ENCODE measurements around the gene ISOC2. TPM values are rescaled to one million over a fixed set of nuclear protein-coding genes. Genes with fewer than 3 reads are reported as not detected.
"Not testable (repeated sequence)": the region's sequence is repeated elsewhere in the genome, so short reads cannot be mapped to it uniquely, and the experiment has no call there.

ISOC2 gene, protein sequence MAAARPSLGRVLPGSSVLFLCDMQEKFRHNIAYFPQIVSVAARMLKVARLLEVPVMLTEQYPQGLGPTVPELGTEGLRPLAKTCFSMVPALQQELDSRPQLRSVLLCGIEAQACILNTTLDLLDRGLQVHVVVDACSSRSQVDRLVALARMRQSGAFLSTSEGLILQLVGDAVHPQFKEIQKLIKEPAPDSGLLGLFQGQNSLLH
- 10 to 100 TPM; 21.5 to 53.9 (median 25.7) TPM for polyA plus RNA-seq (ENCODE audit: insufficient read depth in 1 of 5, insufficient read length in 5 of 5, low replicate concordance in 1 of 5)
- long read RNA-seq, donor 1, transcript ISOC2-202 (6 exons, 998 nt): major isoform, 19 of 31 reads
- long read RNA-seq, donor 1, partial matches to known transcripts: 6 of 31 reads
- long read RNA-seq, donor 1, other reads (novel, unspliced or antisense): 0 of 31 reads
- long read RNA-seq, donor 2, transcript ISOC2-202 (6 exons, 998 nt): major isoform, 12 of 23 reads
- long read RNA-seq, donor 2, partial matches to known transcripts: 7 of 23 reads
- long read RNA-seq, donor 2, other reads (novel, unspliced or antisense): 0 of 23 reads
- long read RNA-seq, donor 3, transcript ISOC2-202 (6 exons, 998 nt): major isoform, 24 of 26 reads
- long read RNA-seq, donor 3, partial matches to known transcripts: 0 of 26 reads
- long read RNA-seq, donor 3, other reads (novel, unspliced or antisense): 0 of 26 reads
- long read RNA-seq, donor 4, transcript ISOC2-202 (6 exons, 998 nt): major isoform, 11 of 13 reads
- long read RNA-seq, donor 4, partial matches to known transcripts: 0 of 13 reads
- long read RNA-seq, donor 4, other reads (novel, unspliced or antisense): 0 of 13 reads
- long read RNA-seq, donor 5, transcript ISOC2-202 (6 exons, 998 nt): major isoform, 26 of 33 reads
- long read RNA-seq, donor 5, partial matches to known transcripts: 0 of 33 reads
- long read RNA-seq, donor 5, other reads (novel, unspliced or antisense): 0 of 33 reads
- long read RNA-seq, donor 6, transcript ISOC2-202 (6 exons, 998 nt): major isoform, 27 of 50 reads
- long read RNA-seq, donor 6, transcript ISOC2-203 (5 exons, 1,566 nt): minor isoform, 6 of 50 reads
- long read RNA-seq, donor 6, partial matches to known transcripts: 9 of 50 reads
- long read RNA-seq, donor 6, other reads (novel, unspliced or antisense): 0 of 50 reads
- long read RNA-seq, donor 7, transcript ISOC2-201 (6 exons, 1,122 nt): minor isoform, 6 of 63 reads
- long read RNA-seq, donor 7, transcript ISOC2-202 (6 exons, 998 nt): major isoform, 30 of 63 reads
- long read RNA-seq, donor 7, partial matches to known transcripts: 24 of 63 reads
- long read RNA-seq, donor 7, other reads (novel, unspliced or antisense): 0 of 63 reads
- long read RNA-seq, donor 8, transcript ISOC2-202 (6 exons, 998 nt): major isoform, 15 of 19 reads
- long read RNA-seq, donor 8, partial matches to known transcripts: 0 of 19 reads
- long read RNA-seq, donor 8, other reads (novel, unspliced or antisense): 0 of 19 reads

DNA sequence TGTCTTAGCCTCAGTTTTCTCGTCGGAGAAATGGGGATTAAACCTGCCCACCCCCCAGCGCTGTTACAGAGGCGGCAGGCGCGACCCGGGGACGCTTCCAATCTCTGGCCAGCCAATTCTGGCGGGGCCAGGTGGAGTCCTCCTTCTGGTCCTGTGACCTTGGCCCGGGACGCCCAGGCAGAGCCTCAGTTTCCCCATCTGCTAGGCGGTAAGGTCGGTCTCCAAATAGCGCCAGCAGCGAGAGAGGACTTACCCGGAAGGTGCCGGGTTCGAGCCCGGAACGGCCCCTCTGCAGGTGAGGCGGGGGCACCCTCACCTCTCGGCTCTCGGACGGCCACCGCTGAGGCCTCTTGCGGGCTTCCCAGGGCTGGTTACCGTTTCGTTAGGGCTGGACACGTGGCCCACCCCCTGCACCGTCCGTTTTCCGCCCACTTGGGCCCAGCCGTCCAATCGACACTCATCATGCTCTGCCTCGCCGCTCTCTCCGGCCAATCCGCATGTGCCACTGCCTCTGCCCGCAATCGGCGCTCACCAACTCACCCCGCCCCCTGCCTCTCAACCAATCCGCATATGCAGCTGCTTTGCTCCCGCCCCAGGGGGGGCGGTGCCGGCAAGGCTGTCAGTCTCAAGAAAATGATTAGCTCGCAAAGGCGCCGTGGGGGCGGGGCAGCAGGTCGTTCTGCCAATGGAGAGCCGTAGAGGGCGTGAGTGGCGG, at the start of gene ISOC2:
TSS of gene ISOC2 (minus strand) at position 384 of the 715 bp plus-strand sequence. CDS start 5,156 bp downstream, outside the sequence.
- DNase-seq: peak; percentile 100

DNA sequence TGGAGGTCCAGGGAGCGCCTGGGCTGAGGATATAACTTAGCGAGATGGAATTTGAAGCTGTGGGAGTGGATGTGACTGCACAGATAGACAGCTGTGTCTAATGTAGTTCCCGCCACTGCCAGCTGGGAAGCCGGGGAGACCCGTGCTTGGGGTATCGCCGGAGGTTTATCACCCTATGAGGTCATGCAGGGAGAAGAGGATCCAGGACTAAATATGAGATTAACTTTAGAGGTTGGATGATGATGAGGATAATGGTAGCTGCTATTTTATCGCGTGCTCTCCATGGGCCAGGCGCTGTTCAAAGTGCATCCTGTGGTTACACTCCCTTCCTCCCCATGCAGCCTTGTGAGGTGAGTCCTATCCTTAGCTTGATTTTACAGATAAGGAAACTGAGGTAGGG, 46.7 kb upstream of the ISOC2 start:
- DNase-seq: no peak

DNA sequence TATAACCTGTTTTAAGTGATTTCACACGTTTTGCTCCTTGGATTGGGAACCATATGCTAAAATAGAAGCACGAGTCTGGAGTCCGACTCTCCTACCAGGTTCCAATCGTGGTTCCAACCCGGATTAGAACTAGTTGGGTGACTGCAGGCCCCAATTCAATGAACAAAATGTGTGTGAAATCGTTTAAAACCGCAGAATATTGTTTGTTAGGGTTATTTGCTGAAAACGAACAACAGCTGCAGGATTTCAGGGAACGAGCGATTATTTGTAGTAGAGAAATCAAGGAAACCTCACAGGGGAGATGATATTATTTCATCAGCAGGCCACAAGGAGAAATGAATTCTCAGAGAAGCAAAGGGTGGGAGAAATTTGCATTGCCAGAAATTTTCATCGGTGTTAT, 43.5 kb upstream of the ISOC2 start:
- no peak for DNase-seq

DNA sequence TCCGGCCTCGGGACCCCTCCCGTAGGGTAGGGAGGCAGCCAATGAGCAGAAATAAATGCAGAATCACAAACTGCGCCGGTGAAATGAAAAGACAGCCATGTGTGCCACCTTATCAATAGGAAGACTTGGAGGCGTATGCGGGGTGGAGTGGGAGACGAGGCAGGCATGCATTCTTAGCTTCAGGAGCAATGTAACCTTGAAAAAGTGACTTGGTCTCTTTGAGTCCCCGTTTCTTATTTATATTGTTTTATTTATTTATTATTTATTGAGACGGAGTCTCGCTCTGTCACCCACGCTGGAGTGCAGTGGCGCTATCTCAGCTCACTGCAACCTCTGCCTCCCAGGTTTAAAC, 42.8 kb upstream of the ISOC2 start:
- no peak for DNase-seq

DNA sequence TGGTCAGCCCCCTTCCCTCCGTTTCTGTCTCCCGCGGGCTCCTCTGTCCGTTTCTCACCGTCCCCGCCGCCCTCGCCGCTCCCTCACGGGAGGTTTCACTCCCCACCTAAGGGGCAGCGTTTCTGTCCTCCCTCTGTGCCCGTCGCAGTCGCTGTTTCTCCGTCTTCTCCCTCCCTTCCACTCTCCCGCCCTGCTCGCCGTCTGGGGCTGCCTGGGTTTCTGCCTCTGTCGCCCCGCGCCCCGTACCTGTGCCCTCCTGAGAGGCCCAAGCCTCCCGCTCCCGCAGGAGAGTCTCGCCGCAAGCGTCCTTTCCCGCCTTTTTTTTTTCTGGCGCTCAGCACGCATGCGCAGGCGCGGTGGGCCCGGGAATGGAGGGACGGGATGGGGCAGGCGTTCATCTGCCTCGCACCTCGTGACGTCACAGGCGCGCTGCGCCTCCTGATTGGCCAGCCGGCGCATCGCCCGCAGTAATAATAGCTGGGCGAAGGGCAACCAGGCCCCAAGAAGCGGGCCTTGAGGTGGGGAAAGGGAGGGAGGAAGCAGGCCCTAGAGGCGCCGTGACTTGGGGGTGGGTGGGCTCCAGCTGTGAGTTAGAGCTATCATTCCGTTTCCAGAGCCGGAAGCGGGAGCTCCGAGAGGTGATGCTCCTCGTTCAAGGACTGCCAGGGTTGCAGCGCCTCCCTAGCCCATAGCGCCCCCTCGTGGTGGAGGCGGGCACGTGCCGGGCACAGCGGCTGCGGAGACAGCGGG, 42.2 kb upstream of the ISOC2 start:
- peak; percentile 91 to 92 for DNase-seq

DNA sequence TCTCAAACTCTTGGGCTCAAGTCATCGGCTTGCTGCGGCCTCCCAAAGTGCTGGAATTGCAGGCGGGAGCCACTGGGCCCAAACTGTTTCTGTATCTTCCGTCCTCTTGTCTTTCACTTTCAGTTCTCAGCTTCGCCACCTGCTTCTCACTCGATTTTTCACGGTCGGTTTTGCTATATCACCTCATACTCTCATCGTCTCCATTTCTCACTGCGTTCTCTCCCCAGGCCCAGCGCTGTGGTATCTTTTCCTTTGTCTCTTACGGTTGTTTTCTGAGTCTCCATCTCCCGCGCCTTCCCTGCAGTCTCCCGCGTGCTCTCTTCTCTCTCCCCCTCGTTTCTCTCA, 41.7 kb upstream of the ISOC2 start:
- no peak for DNase-seq

DNA sequence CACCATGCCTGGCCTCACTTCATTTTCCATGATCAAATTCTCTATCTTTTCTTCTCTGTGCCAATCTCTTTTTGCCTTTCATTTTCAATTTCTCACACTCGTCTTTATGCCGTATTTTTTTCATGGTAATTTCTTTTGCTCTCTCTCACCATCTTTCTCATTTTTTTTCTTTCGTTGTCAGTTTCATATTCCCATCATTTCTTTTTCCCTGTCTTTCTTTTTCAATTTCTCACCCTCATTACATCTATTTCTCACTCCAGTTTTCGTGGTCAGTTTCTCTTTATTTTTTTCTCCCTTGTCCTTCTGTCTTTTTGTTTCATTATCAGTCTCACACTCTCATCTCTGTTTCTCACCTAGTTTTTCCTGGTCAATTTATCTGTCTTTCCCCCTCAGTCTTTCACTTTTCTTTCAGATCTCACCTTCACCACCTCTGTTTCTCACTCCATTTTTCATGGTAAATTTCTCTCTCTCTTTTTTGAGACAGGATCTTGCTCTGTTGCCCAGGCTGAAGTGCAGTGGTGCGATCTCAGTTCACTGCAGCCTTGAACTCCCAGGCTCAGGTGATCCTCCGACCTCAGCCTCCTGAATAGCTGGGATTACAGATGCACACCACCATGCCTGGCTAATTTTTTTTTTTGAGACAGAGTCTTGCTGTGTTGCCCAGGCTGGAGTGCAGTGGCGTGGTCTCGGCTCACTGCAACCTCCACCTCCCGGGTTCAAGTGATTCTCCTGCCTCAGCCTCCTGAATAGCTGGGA, 40.9 kb upstream of the ISOC2 start:
- no peak for DNase-seq

DNA sequence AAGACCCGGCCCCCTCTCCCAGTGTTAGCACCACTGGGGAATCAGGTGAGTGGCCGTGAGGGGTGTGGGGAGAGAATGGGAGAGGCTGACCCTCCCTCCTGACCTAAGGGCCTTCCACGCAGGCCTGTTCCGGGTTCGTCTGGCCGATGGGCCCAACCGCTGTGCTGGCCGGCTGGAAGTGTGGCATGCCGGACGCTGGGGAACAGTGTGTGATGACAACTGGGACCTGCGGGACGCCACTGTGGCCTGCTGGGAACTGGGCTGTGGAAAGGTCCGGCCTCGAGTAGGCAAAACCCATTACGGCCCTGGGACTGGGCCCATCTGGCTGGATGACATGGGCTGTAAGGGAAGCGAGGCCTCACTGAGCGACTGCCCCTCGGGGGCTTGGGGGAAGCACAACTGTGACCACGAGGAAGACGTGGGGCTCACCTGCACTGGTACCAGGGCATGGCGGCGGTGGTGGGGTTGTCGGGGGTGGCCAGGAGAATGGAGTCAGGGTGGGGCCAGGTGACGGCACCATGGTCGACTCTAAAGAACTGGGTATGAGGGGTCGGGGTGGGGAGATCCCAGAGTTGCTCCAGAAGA, 39.0 kb upstream of the ISOC2 start:
- DNase-seq: no peak

DNA sequence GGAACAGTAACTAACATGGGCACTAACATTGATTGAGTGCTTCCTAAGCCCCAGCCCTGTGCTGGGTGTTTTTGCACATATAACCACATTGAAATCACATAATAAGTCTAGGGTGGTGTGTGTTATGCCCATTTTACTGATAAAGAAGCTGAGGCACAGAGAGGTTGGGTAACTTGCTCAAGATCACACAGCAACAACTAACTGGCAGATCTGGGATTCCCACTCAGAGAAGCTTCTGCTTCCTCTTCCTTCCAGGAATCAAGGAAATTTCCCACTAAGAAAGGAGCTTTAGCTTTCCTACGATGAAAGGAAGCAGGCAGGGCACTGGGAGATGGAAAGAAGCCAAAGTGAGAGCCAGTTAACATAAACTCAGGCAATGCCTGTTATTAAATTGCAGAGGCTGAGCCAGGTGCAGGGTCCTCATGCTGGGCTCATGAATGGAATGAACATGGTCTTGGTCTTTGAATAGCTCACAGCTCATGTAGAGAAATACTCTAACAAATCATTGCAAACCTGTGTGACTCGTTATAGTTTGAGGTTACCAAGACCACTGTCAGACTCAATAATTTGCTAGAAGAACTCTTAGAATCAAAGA, 36.9 kb upstream of the ISOC2 start:
- DNase-seq: no peak

DNA sequence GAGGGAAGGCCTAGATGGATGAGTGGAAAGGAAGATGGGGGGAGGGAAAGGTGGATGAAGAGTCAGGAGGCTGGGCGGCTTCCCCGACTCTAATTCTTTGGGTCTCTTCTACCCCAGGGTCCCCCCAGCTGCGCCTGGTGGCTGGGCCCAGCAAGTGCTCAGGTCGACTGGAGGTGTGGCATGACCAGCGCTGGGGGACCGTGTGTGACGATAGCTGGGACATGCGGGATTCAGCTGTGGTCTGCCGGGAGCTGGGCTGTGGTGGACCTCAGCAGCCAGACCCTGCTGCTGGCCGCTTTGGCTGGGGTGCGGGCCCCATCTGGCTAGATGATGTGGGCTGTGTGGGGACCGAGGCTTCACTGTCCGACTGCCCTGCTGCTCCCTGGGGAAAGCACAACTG, 36.3 kb upstream of the ISOC2 start:
- no peak for DNase-seq

DNA sequence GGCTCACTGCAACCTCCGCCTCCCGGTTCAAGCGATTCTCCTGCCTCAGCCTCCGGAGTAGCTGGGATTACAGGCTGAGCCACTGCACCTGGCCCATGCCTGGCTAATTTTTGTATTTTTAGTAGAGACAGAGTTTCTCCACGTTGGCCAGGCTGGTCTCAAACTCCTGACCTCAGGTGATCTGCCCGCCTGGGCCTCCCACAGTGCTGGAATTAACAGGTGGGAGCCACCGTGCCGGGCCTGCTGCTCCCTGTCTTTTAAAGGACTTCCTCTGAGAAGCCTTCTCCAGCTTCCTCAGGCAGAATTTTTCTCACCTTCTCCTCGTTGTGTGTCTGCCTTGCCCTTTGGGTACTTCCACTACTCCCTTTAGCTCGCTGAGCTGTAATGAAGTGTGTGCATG, 35.4 kb upstream of the ISOC2 start:
- DNase-seq: not testable (repeated sequence)

DNA sequence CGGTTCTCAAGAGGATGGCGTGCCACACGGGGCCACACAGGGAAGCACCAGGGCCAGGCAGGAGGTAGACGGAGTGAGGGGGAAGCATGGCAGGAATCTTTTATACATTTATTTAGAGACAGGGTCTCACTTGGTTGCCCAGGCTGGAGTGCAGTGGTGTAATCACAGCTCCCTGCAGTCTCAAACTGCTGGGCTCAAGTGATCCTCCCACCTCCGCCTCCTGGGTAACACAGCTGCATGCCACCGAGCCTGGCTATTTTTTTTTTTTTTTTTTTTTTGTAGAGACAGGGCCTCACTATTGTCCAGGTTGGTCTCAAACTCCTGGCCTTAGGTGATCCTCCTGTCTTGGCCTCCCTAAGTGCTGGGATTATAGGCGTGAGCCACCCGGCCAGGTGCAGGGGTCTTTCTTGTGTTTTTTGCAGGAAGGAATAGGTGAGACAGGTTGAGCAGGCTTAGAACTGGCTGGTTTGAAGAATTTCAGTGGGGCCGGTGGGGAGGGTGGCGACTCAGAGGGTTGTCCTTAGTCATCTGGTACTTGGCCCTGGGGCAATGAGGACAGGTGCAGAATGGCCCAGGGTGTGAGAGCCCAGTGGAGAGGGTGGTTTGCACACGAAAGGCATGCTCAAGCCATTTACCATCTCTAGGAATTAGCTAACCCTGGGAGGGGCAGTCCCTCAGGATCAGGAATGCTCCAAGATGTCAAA, 34.4 kb upstream of the ISOC2 start:
- no peak for DNase-seq

DNA sequence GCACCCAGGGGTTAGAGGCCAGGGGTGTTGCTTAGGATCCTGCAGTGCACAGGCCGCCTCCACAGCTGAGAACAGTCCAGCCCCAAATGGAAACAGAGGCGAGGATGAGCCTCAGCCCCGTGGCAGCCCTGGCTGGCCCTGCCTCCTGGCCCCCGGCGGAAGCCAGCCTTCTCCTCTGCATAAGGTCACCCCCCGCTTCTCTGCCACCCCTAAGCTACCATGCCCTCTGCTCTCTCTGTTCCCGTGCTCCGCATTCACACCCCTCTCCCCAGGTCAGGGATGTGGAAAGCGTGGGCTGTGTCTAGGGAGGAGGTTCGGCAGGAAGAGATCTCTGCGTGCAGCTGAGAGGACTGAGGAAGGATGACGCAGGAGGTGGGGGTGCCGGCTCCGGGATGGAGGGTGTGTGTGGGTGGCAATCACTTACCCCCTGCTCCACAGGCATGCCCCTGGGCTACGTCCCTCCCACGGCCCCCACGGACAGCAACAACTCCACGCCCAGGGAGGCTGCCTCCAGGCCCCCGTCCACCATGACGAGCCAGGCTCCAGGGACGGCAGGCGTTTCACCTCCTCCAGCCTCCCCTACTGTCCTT, 32.8 kb upstream of the ISOC2 start:
- DNase-seq: no peak

DNA sequence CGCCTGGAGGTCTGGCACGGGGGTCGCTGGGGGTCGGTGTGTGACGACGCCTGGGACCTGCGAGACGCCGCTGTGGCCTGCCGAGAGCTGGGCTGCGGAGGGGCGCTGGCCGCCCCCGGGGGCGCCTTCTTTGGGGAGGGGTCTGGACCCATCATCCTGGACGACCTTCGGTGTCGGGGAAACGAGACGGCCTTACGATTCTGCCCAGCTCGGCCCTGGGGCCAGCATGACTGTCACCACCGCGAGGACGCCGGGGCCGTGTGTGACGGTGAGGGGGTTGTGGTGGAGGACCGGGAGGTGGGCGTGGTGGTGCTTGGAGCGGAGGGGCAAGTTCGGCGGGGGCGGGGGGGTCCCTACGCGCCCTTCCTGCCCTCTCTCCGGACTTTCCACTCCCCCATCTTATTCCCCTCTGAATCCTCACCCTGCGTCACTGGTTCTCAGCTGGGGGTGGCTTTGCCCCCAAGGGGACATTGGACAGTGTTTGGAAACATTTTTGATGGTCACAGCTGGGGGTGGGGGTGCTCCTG, 32.3 kb upstream of the ISOC2 start:
- no peak for DNase-seq

DNA sequence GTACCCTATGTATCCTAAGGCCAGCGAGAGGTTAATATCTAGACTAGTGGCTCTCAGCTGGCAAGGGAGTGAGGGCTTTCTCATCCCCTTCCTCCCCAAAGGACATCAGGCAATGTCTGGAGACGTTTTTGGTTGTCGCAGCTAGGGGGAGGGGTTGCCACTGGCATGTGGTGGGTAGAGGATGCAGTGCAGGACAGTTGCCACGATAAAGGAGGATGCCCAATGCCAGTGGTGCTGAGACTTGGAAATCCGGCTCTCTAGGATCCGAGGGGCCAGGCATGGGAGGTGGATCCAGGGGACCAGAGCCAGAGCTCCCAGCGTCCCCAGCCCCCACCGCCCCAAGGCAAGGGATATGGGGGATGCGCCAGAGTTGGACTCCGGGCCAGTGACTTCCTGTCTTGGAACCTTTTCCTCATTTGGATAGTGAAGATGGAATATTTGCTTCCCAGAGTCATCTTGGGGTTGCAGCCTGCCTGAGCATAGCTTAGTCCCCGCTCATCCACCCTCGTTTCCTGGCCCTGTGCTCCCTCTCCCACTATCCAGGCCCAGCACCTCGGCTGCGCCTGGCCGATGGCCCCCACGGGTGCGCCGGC, 31.7 kb upstream of the ISOC2 start:
- no peak for DNase-seq

DNA sequence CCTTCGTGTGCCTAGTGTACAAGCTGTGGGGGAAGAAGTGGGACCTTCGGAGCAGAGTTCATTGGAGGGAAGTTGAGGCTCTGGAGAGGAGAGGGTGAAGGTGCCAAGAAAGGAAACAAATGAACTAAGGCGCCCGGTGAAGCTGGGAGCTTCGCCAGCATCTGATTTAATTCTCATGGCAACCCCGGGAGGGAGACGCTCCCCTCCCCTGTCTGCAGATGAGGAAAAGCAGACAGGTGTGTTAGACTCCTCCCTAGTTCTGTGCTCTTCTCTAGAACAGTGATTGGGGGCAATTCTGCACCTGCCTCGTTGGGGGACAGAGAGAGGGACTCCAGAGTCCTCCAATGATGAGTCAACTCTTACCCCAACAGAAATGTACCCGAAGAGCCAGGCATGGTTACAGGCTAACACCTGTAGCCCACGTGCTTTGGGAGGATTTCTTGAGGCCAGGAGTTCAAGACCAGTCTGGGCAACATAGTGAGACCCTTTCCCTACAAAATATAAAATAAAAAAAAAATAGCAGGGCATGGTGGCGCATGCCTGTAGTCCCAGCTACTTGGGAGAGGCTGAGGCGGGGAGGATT, 31.0 kb upstream of the ISOC2 start:
- DNase-seq: no peak

Data from right lung (tissue), 10 donors.